Upper lobe of left lung (tissue), 4 donors: ENCODE measurements around the gene KCNE4.

Source experiments
- EP300 ChIP-seq, 4 donors: sonication (generic); formaldehyde crosslinking; IDR thresholded peaks; one replicate each; pipeline ENCODE4 v1.5.1; 2017; ENCODE audit warnings: antibody characterized with exemption in 4 of 4, control low read depth in 2 of 4
- TF ChIP-seq, protein P1 (sequence below), 6 experiments: fragments of 450-650 bp in 4 of 6; fragments of 200-600 bp in 2 of 6; sonication (generic) in 2 of 6; IDR thresholded peaks; one replicate each; pipeline ENCODE4 v1.5.1; 2016 to 2019; ENCODE audit warnings: antibody characterized with exemption in 6 of 6

DNA sequence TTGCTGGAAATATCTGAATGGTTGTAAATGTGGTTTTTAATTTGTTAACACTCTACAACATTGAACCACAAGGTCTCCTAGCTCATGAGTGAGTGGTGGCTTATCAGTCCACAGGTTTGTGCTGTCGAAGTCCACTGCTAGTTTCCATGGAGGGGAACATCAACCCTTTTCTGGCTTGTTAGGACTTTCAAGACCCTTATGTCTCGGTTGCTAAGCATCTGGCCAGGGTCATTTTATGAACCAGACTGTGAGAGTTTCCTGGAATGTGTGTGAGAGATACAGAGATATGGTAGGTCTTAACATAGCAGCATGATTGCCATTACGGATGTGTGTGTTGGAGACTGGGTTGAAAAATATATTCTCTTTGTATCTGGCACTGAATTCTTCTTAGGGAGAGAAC, 36.9 kb downstream of the KCNE4 start:
- TF ChIP-seq, protein P1, sequence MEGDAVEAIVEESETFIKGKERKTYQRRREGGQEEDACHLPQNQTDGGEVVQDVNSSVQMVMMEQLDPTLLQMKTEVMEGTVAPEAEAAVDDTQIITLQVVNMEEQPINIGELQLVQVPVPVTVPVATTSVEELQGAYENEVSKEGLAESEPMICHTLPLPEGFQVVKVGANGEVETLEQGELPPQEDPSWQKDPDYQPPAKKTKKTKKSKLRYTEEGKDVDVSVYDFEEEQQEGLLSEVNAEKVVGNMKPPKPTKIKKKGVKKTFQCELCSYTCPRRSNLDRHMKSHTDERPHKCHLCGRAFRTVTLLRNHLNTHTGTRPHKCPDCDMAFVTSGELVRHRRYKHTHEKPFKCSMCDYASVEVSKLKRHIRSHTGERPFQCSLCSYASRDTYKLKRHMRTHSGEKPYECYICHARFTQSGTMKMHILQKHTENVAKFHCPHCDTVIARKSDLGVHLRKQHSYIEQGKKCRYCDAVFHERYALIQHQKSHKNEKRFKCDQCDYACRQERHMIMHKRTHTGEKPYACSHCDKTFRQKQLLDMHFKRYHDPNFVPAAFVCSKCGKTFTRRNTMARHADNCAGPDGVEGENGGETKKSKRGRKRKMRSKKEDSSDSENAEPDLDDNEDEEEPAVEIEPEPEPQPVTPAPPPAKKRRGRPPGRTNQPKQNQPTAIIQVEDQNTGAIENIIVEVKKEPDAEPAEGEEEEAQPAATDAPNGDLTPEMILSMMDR (IDR thresholded peaks at IDR 0.05) = no peak
- no peak for TF ChIP-seq EP300 (IDR thresholded peaks at IDR 0.05)
